NCI-H1105 (cell line): Measurements from ENCODE around the gene SERF1B.
"Not testable (repeated sequence)": the region's sequence is repeated elsewhere in the genome, so short reads cannot be mapped to it uniquely, and the experiment has no call there.

Experiments used
- DNase-seq: peaks from one replicate; lab custom pipeline; 2025; lab: John Stamatoyannopoulos, UW

Gene SERF1B

DNA sequence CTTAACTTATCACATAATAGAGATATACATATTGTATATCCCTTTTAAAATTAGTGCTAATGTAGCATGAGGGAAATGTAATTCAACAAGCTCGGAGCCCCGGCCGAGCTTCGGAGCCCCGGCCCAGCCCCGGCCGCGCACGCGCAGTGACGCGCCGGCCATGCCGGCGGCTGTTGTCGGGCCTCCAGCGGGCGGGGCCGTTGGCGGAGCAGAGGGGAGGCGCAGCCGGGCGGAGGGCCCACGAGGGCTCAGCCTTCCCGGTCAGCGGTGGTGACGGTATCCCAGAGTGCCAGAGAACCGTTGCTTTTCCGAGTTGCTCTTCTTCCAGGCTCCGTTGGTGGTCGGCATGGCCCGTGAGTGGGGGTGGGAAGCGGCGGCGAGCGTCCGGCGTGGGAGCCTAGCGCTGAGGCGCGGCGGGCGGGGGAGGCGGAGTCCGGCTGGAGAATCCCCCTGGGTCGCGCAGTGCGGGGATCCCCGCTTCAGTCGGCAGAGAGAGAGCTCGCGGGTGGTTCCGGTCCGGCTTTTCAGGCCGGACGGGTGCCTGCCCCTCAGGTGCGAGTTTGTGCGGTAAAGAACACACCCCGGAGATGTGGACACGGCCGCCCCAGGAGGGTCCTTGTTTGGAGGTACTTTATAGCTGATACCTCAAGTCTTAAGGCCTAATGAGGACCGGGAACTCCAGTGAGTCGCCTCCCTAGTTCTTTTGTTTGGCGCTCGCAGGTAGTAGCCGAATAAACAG, at the start of gene SERF1B:
Gene SERF1B (plus strand): TSS at position 146 of the 739 bp plus-strand sequence. CDS start 201 bp downstream, at position 347.
- DNase-seq, result not testable (repeated sequence)

DNA sequence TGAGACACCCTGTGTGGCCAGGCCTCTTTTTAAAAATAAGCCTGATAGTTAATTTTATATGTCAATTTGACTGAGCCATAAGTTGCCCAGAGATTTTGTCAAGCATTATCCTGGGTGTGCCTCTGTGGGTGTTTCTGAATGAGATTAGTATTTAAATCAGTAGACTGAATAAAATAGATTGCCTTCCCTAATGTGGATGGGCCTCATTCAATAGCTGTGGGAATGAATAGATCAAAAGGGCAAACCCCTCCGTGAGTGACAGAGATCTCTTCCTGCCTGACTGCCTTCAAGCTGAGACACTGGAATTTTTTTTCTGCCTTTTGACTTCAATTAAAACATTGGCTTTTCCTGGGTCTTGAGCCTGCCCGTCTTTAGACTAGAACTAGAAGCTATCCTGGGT, 33.3 kb upstream of the SERF1B start:
- not testable (repeated sequence) for DNase-seq

DNA sequence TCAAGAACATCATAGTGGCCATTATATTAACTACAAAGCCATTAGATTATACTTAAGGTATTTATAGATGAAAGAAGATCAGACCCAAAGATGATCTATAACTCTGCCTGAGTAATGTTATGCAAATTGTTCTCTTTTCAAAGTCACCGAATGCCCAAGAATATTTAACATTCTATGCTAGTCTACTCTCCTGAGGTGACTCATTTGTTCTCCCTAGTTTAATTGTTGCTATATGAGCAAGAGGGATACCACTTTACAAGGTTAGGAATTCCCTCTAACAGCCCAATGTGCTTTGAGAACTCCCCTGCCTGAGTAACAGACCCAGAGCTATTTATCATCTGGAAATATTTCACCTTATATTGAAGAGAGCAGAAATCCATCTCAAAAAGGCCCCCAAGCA, 29.5 kb upstream of the SERF1B start:
- DNase-seq, result not testable (repeated sequence)

DNA sequence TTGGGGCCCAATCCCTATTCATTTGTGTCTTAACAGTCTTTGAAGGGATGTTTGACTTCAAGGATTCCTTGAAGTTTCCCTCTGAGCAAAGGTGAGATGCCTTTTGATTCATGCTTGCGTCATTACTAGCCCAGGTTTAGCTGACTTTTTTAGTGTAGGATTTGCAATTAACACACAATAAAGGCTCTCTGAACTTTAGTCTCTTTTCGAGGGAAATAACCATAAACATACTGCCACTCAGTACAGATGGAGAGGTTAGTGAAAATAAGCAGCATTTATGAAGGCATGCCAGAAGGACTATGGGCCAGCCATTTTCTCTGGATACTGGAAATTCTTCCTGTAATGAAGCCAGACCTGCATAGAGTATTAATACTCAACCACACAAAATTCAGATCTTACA, 4.4 kb upstream of the SERF1B start:
- not testable (repeated sequence) for DNase-seq

DNA sequence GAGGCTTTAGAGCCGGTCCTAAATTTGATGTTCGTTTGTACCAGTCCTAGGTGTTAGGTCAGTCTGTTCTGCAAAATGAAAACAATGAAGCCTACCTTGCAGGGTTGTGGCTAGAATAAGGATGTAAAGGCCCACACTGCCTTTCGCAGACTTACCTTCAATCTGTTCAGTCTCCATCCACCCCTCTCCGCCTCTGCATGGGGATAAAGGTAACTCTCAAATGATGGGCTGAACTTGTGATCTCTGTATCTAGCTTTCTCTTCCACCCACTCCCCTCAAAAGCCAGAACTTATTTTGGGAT, 744 bp downstream of the SERF1B start:
- DNase-seq, result not testable (repeated sequence)

DNA sequence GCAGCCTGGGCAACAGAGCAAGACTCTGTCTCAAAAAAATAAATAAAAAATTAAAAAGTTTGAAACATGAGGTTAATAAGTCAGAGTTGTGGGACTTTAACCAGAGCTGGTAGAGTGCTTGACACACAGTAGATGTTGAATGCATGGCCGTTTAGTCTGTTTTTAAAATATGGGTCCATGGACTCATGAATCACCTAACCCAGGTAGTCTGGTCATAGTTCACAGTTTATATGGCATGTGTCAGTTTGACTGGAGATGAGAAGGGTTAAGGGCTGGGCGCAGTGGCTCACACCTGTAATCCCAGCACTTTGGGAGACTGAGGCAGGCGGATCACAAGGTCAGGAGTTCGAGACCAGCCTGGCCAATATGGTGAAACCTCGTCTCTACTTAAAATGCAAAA, 6.2 kb downstream of the SERF1B start:
- DNase-seq, result not testable (repeated sequence)

DNA sequence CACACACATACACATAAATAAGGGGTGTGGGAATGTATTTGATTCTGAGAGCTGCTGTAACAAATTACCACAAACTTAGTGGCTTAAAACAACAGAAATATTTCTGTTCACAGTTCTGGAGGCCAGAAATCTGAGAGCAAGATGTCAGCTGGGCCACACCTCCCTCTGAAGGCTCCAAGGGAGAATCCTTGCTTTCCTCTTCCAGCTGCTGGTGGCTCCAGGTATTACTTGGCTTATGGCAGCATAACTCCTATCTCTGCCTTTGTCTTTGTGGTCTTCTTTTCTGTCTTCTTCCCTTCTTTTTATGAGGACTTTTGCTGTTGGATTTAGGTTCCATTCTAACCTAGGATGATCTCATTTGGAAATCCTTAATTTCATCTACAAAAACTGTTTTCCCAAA, 16.4 kb downstream of the SERF1B start:
- not testable (repeated sequence) for DNase-seq

DNA sequence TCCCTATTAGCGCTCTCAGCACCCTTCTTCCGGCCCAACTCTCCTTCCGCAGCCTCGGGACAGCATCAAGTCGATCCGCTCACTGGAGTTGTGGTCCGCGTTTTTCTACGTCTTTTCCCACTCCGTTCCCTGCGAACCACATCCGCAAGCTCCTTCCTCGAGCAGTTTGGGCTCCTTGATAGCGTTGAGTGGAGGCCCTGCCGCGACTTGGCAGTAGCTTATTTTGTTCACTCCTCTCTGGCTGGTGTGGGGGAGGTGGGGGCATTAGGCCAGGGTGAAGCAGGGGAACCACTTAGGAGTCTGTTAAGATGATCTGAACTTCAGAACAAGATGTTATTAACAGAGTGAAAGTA, 24.7 kb downstream of the SERF1B start:
- DNase-seq, result not testable (repeated sequence)

DNA sequence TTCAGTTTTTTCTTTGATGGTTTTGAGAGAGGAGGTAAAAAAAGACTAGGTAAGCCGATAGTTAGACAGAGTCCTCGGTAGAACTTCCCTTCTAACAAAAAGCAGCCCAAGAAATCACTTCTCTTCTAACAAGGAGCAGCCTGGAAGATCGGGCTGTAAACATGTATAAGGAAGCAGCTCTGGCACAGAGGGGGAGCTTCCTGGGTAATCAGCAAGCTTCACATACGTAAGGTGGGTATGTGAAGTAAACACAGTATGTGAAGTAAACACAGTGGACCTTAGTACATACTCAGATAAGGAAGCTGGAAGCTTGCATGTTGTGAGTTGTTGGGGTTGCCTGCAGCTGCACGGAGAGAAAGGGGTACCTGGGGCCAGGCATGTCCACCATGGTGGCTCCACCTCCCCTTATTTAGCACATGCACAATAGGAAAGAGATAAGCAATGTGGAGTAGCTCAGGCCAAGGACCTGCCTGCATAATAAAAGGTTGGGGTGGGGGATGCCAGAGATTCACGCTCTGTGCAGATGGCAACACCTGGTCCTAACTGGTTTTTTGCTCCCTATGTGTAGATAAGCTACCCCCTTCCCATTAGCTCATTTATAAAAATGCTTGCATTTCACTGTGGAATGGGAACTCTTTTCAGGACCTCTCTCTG, 31.4 kb downstream of the SERF1B start:
- not testable (repeated sequence) for DNase-seq

DNA sequence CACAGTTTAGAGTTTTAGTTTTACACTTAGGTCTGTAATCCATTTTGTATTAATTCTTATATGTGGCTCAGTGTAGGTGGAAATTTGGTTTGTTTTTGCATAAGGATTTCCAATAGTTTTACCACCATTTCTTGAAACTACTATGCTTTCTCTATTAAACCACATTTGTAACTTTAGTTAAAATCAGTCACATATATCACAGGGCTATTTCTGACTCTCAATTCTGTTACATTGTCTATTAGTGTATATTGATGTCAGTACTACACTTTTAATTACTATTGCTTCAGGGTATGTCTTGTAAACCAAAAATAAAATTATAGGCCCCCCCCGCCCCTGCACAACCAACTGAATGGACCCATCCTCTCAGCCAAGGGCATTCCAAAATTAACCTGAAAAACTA, 32.1 kb downstream of the SERF1B start:
- not testable (repeated sequence) for DNase-seq

DNA sequence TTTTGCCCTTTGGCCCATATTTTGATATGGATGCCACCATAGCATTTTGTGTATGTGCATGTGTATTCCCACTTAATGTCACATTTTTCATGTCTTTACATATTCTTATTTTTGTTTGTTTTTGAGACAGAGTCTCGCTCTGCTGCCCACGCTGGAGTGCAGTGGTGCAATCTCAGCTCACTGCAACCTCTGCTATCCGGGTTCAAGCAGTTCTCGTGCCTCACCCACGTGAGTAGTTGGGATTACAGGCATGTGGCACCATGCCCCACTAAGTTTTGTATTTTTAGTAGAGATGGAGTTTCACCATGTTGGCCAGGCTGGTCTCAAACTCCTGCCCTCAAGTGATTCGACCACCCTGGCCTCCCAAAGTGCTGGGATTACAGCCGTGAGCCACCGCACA, 52.6 kb downstream of the SERF1B start:
- not testable (repeated sequence) for DNase-seq

DNA sequence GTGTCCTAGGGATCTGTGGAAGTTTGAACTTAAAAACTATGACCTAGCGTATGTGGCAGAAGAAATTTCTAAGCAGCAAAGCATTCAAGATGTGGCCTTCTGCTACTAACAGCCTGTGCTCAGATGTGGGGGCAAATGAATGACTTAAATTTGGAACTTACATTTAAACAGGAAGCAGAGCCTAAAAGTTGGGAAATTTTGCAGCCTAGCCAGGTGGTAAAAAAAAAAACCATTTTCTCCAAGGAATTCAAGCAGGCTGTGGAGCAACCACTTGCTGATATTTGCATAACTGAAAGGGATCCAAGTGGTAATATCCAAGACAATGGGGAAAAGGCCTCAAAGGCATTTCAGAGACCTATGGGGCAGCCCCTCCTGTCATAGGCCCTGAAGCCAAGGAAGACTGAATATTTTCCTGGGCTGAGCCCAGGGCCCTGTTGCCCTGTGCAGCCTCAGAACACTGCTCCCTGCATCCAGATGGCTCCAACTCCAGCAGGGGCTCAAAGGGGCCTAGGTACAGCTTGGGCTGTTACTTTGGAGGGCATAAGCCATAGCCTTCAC, 63.9 kb downstream of the SERF1B start:
- DNase-seq, result not testable (repeated sequence)

DNA sequence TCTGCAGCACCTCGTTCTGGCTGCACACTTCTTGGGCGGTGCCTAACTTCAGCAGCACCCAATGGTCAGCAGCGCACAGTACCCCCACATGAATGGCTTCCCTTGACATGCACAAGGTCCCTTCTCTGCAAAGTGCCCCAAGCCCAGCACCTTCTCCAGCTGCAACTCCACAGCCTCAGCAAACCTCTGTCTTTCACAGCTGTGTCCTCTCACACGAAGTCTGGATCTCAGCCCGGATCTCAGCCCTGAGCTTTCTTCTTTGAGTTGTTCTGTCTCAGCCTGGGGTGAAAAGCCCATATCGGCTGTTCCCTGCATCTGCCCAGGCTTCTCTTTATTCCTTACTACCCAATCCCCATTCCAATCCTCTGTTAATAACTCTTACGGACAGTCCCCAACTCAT, 66.7 kb downstream of the SERF1B start:
- DNase-seq, result not testable (repeated sequence)
